ENCODE measurements around the gene EGFLAM.
"Not testable (repeated sequence)": the region's sequence is repeated elsewhere in the genome, so short reads cannot be mapped to it uniquely, and the experiment has no call there.

EGFLAM gene

GRCh38 chr5:38376404-38376803, 118.0 kb downstream of the EGFLAM start:
- DNase-seq (ENCODE audit: low read depth), result no peak

- no peak for DNase-seq (ENCODE audit: low read depth)
Measured at GRCh38 chr5:38378579-38378978, 120.2 kb downstream of the EGFLAM start.

GRCh38 chr5:38379350-38379937, 121.1 kb downstream of the EGFLAM start:
- DNase-seq (ENCODE audit: low read depth), result peak; percentile 24

GRCh38 chr5:38380537-38380936, 122.2 kb downstream of the EGFLAM start:
- no peak for DNase-seq (ENCODE audit: low read depth)

GRCh38 chr5:38381361-38381760, 123.0 kb downstream of the EGFLAM start:
- DNase-seq (ENCODE audit: low read depth), result no peak

GRCh38 chr5:38382898-38383297, 124.5 kb downstream of the EGFLAM start:
- peak; percentile 62 for DNase-seq (ENCODE audit: low read depth)

GRCh38 chr5:38383701-38384100, 125.3 kb downstream of the EGFLAM start:
- no peak for DNase-seq (ENCODE audit: low read depth)

GRCh38 chr5:38384396-38384795, 126.0 kb downstream of the EGFLAM start:
- DNase-seq (ENCODE audit: low read depth), result no peak

- DNase-seq (ENCODE audit: low read depth), result no peak
Measured at GRCh38 chr5:38387161-38387560, 128.8 kb downstream of the EGFLAM start.

GRCh38 chr5:38393636-38394035, 135.3 kb downstream of the EGFLAM start:
- no peak for DNase-seq (ENCODE audit: low read depth)

- DNase-seq (ENCODE audit: low read depth), result no peak
Measured at GRCh38 chr5:38396766-38397165, 138.4 kb downstream of the EGFLAM start.

- DNase-seq (ENCODE audit: low read depth), result no peak
Measured at GRCh38 chr5:38400365-38400764, 142.0 kb downstream of the EGFLAM start.

GRCh38 chr5:38401145-38401544, 142.8 kb downstream of the EGFLAM start:
- no peak for DNase-seq (ENCODE audit: low read depth)

- DNase-seq (ENCODE audit: low read depth), result peak; percentile 36
Measured at GRCh38 chr5:38403406-38403805, 145.0 kb downstream of the EGFLAM start.

GRCh38 chr5:38403877-38404635, 145.7 kb downstream of the EGFLAM start:
- no peak for DNase-seq (ENCODE audit: low read depth)

GRCh38 chr5:38404667-38405276, 146.4 kb downstream of the EGFLAM start:
- no peak for DNase-seq (ENCODE audit: low read depth)

- no peak for DNase-seq (ENCODE audit: low read depth)
Measured at GRCh38 chr5:38408446-38409198, 150.3 kb downstream of the EGFLAM start.

GRCh38 chr5:38410304-38410990, 152.1 kb downstream of the EGFLAM start:
- no peak for DNase-seq (ENCODE audit: low read depth)

- DNase-seq (ENCODE audit: low read depth), result no peak
Measured at GRCh38 chr5:38413696-38414095, 155.3 kb downstream of the EGFLAM start.

GRCh38 chr5:38414348-38414747, 156.0 kb downstream of the EGFLAM start:
- DNase-seq (ENCODE audit: low read depth), result peak; percentile 14

GRCh38 chr5:38415772-38416171, 157.4 kb downstream of the EGFLAM start:
- not testable (repeated sequence) for DNase-seq (ENCODE audit: low read depth)

GRCh38 chr5:38417658-38418017, 159.3 kb downstream of the EGFLAM start:
- no peak for DNase-seq (ENCODE audit: low read depth)
